ENCODE measurements around the gene TEX22.

Gene TEX22

GRCh38 chr14:105366386-105367074 lies 31.8 kb upstream of the TEX22 start:
- DNase-seq (ENCODE audit: low read depth), result no peak

- no peak for DNase-seq (ENCODE audit: low read depth)
Measured at GRCh38 chr14:105367116-105368031, 31.0 kb upstream of the TEX22 start.

- no peak for DNase-seq (ENCODE audit: low read depth)
Measured at GRCh38 chr14:105368032-105368417, 30.3 kb upstream of the TEX22 start.

DNA sequence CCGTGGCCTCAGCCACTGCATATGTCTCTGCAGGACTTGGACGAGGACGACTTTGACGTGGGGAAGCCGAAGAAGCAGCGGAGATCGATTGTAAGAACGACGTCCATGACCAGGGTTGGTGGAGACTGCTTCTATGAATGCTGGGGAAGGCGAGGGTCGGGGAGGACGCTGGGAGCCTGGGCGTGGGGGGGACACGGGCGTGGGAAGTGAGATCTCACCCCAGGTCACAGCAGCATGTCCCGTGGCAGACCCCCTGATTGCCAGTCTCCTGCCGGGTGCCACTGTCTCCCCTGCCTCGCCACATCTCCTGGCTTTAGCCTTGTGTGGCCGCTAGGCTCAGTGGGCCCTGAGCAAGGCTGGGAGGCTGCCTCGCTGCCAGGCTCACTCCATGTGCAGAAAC lies 29.9 kb upstream of the TEX22 start:
- no peak for DNase-seq (ENCODE audit: low read depth)

- DNase-seq (ENCODE audit: low read depth), result no peak
Measured at GRCh38 chr14:105368910-105369652, 29.3 kb upstream of the TEX22 start.

DNA sequence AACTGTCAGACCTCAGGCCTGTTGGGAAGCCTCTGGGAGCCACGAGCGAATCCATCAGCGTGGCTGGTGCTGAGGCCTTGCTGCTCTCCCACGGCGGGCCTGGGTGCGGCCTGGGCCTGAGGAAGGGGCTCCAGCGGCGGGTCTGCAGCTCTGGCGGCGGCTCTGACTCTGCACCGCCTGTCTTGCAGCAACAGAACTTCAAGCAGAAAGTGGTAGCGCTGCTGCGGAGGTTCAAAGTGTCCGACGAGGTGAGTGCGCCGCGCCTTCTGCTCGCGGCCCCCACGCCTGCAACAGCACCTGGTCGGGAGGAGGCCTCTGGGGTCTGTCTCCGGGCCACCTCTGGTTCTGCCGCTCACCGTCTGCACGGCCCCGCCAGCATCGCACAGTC lies 28.7 kb upstream of the TEX22 start:
- no peak for DNase-seq (ENCODE audit: low read depth)

DNA sequence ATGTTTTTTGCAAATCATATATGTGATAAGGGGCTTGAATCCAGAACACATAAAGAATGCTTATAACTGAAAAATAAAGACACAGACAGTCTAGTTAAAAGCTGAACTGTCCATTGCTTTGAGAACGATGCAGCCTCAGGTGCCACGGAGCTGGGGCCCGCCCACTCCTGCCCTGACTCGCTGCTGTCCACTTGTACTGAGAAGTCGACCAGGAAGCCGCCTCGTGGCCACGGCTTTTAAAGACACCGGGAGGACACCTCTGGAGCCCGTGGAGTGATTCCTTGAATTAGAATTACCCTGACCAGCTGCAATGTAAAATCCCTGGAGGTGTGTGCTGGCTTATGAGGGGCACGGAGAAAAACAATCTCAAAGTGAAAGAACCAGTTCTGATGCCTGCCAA lies 23.9 kb upstream of the TEX22 start:
- DNase-seq (ENCODE audit: low read depth), result no peak

- no peak for DNase-seq (ENCODE audit: low read depth)
Measured at GRCh38 chr14:105375635-105376057, 22.7 kb upstream of the TEX22 start.

DNA sequence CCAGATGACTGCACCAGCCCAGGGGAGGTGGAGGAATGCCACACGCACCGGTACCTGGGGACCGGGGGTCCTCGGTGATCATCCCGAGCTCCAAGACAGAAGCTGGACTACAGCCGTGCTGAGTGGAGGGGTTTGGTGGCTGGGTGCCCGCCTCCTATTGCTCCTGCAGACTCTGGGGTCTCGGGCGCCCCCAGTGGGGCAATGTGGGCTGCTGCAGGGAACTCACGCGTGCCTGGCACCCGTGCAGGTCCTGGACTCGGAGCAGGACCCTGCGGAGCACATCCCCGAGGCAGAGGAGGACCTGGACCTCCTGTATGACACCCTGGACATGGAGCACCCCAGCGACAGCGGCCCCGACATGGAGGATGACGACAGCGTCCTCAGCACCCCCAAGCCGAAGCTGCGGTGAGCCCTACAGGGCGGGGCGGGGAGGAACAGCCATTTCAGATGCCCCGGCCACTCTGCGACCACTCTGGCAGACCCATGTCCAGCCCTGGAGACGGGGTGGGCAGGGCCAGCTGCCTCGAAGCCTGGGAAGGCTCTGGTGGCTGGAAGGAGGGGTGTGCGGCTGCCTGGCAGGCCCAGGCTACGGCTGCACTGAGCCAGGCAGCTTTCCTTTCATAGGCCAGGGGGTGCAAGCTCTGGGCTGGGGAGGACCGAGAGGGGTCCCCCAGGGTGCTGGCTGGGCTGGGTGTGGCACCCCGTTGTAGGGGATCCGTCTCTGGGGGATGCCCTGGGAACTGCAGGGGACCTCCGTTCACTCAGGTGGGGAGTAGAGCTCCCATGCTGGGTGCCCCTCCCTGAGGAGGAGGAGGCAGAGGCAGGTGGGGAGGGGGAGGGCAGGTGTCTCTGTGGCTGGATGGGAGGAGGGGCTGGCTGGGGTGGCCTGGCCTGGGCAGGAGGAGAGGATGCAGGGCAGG lies 21.6 kb upstream of the TEX22 start:
- no peak for DNase-seq (ENCODE audit: low read depth)

GRCh38 chr14:105377555-105378182 lies 20.7 kb upstream of the TEX22 start:
- no peak for DNase-seq (ENCODE audit: low read depth)

- DNase-seq (ENCODE audit: low read depth), result no peak
Measured at GRCh38 chr14:105378199-105378598, 20.1 kb upstream of the TEX22 start.

- no peak for DNase-seq (ENCODE audit: low read depth)
Measured at GRCh38 chr14:105378873-105379685, 19.3 kb upstream of the TEX22 start.

- DNase-seq (ENCODE audit: low read depth), result no peak
Measured at GRCh38 chr14:105379946-105380345, 18.4 kb upstream of the TEX22 start.

GRCh38 chr14:105380756-105381155 lies 17.6 kb upstream of the TEX22 start:
- no peak for DNase-seq (ENCODE audit: low read depth)

DNA sequence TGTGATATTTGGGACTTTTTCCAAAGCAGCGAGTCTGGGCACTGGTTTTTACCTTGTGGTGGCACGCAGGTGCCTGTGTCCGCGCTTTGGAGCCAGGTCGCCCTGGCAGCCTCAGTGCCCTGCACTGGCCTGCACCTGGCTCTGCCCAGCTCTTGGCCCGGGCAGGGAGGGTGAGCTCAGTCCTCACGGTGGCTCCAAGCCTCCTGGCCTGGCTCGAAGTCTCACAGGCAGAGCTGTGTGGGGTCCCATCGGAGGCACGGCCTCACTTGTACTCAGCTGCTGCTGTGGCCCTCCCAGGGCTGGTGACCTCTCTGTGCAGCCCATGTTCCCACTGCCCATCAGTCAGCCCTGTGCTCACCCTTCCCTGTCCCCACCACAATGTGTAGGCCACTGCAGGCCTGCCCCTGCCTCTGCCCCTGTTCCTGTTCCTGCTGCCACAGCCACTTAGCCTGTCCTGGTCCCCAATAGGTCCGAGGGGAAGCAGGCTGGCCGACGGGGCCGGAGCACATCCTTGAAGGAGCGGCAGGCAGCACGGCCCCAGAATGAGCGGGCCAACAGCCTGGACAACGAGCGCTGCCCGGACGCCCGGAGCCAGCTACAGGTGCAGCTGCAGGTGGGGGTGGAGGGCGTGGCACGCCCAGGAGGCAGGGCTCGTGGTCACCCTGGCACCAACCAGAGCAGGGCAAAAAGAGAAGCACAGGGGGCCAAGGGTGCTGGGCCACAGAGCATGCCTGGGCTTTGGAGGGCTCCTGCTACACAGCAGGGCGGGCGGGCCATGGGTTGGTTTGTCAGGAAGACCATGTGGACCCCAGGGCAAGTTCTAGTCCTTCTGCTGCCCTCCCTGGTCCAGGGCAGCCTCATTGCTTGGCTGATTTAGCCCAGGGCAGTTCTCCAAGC lies 16.6 kb upstream of the TEX22 start:
- no peak for DNase-seq (ENCODE audit: low read depth)

- no peak for DNase-seq (ENCODE audit: low read depth)
Measured at GRCh38 chr14:105382343-105383082, 15.8 kb upstream of the TEX22 start.

- DNase-seq (ENCODE audit: low read depth), result no peak
Measured at GRCh38 chr14:105383083-105383730, 15.1 kb upstream of the TEX22 start.

- no peak for DNase-seq (ENCODE audit: low read depth)
Measured at GRCh38 chr14:105384041-105384557, 14.2 kb upstream of the TEX22 start.

All from non-pigmented ciliary epithelial cell (primary cell).